Hepatocyte (in vitro differentiated cells): ENCODE results near the gene KRI1.

Experiments used
- CTCF ChIP-seq: fragments of 200-600 bp; sonication (generic); IDR thresholded peaks from 2 replicates; pipeline ENCODE4 v1.5.1; 2016; ENCODE audit warnings: antibody characterized with exemption, mild to moderate bottlenecking; ENCODE audit not compliant: poor library complexity
- EZH2phosphoT487 ChIP-seq: fragments of 200-600 bp; sonication (generic); IDR thresholded peaks from one replicate; pipeline ENCODE4 v1.6.1; 2018; ENCODE audit warnings: antibody characterized with exemption, mild to moderate bottlenecking, low read depth, moderate library complexity; ENCODE audit not compliant: unreplicated experiment, severe bottlenecking

GRCh38 chr19:10565567-10566407, at the start of gene KRI1:
- TF ChIP-seq CTCF = peak; percentile 24
- no peak for TF ChIP-seq EZH2phosphoT487
